Liver (tissue), 3 donors: ENCODE results near the gene SPAG4.

ENCODE experiments used
- EGR1 ChIP-seq, 2 donors: IDR thresholded peaks; 2 replicates each; pipeline ENCODE4 v1.6.1; 2016 to 2018; ENCODE audit warnings: antibody characterized with exemption in 2 of 2, low read depth in 2 of 2
- TF ChIP-seq, protein P1 (sequence below): fragments of 150-350 bp; IDR thresholded peaks from 2 replicates; pipeline ENCODE4 v1.5.1; 2017; ENCODE audit warnings: improper control_type of control experiment, low read depth, low read length; ENCODE audit not compliant: missing input control
- donor health status: healthy.
- donor health status: healthy.

- TF ChIP-seq, protein P1, sequence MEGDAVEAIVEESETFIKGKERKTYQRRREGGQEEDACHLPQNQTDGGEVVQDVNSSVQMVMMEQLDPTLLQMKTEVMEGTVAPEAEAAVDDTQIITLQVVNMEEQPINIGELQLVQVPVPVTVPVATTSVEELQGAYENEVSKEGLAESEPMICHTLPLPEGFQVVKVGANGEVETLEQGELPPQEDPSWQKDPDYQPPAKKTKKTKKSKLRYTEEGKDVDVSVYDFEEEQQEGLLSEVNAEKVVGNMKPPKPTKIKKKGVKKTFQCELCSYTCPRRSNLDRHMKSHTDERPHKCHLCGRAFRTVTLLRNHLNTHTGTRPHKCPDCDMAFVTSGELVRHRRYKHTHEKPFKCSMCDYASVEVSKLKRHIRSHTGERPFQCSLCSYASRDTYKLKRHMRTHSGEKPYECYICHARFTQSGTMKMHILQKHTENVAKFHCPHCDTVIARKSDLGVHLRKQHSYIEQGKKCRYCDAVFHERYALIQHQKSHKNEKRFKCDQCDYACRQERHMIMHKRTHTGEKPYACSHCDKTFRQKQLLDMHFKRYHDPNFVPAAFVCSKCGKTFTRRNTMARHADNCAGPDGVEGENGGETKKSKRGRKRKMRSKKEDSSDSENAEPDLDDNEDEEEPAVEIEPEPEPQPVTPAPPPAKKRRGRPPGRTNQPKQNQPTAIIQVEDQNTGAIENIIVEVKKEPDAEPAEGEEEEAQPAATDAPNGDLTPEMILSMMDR, result no peak
- no peak for TF ChIP-seq EGR1 (IDR thresholded peaks at IDR 0.05; ENCODE audit: low read depth in 2 of 2)
Measured at GRCh38 chr20:35610833-35611427, 4.7 kb upstream of the SPAG4 start.
